Subcutaneous abdominal adipose tissue (tissue), 5 donors: Measurements from ENCODE around the gene VAMP4.
"Not testable (repeated sequence)": the region's sequence is repeated elsewhere in the genome, so short reads cannot be mapped to it uniquely, and the experiment has no call there.

Experiments
- H3K27ac ChIP-seq: one replicate; pipeline ENCODE4 v1.7.0; 2013; ENCODE audit warnings: low read depth, mild to moderate bottlenecking, inconsistent platforms, low read length, moderate library complexity
- H3K27me3 ChIP-seq, 5 donors: one replicate each; pipeline ENCODE4 v1.7.0; 2013; ENCODE audit warnings: low read length in 5 of 5, inconsistent platforms in 1 of 5; ENCODE audit not compliant: control insufficient read depth in 5 of 5, insufficient read depth in 4 of 5
- H3K36me3 ChIP-seq, 5 donors: one replicate each; pipeline ENCODE4 v1.7.0; 2013; ENCODE audit warnings: low read length in 5 of 5; ENCODE audit not compliant: control insufficient read depth in 5 of 5, insufficient read depth in 5 of 5
- H3K4me1 ChIP-seq, 5 donors: one replicate each; pipeline ENCODE4 v1.7.0; 2013; ENCODE audit warnings: low read length in 5 of 5, mild to moderate bottlenecking in 3 of 5, moderate library complexity in 1 of 5; ENCODE audit not compliant: control insufficient read depth in 5 of 5, insufficient read depth in 5 of 5
- H3K4me3 ChIP-seq, 5 donors: one replicate each; pipeline ENCODE4 v1.7.0; 2013; ENCODE audit warnings: low read length in 5 of 5, low read depth in 1 of 5
- H3K9ac ChIP-seq, 5 donors: one replicate each; pipeline ENCODE4 v1.7.0; 2013; ENCODE audit warnings: low read length in 5 of 5, mild to moderate bottlenecking in 4 of 5, moderate library complexity in 3 of 5
- H3K9me3 ChIP-seq, 5 donors: one replicate each; pipeline ENCODE4 v1.7.0; 2013; ENCODE audit warnings: low read length in 5 of 5; ENCODE audit not compliant: control insufficient read depth in 5 of 5
- donor health status: healthy.
- donor health status: healthy.
- donor health status: healthy.
- donor health status: healthy.
- donor health status: healthy.

Gene VAMP4

DNA sequence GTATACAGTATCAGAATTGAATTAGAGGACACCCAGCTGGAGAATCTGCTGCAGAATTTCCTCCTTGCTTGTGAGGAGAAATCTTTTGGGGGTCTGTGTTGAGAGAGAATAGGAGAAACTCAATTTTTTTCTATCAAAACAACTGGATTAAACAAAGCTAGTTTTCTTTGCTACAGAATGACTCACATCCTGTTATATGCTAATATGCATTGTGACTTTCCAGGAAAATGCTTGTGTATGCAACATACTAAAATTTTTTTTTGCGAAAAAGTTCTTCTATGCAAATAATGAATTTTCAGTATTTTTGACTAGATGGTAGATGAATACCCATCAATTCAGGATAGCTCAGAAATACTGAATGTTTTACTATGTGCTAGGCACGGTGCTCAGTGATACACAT lies 2.2 kb downstream of the VAMP4 start:
- H3K9me3 ChIP-seq: no peaks in the 10 kb centered on the region
- H3K36me3 ChIP-seq: peaks cover 10 to 28% (median 12%) of the 10 kb centered on the region in 5 donors
- H3K9ac ChIP-seq: peak overlapping the region in 2 of 5 donors; percentile 6 to 51
- H3K4me3 ChIP-seq: no peak overlapping the region
- no peak overlapping the region for H3K27ac ChIP-seq
- peaks cover 0 to 37% (median 24%) of the 10 kb centered on the region in 5 donors for H3K4me1 ChIP-seq
- no peaks in the 10 kb centered on the region for H3K27me3 ChIP-seq

DNA sequence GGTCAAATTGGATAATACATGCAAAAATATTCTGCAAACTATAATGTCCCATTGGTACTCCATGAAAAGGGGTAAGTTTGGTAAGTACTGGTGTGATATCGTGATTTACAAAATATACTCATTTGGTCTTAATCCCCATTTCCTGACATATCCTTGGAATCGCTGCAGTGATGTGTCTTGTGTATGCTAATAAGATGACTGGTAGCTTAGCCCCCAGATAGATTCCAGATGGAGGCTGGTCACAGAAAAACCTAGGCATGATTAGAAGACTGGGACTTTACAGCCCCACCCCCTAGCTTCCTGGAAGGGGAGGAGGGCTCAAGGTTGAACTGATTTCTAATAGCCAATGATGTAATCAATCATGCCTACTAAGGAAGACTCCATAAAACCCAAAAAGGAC lies 3.0 kb downstream of the VAMP4 start:
- Histone ChIP-seq H3K27ac (no peak overlapping the region), H3K9ac (peak overlapping the region in 1 of 5 donors; percentile 6), H3K36me3 (peaks cover 10 to 28% (median 12%) of the 10 kb centered on the region in 5 donors), H3K4me1 (peaks cover 0 to 37% (median 24%) of the 10 kb centered on the region in 5 donors), H3K4me3 (no peak overlapping the region), H3K9me3 (no peaks in the 10 kb centered on the region), H3K27me3 (no peaks in the 10 kb centered on the region)

DNA sequence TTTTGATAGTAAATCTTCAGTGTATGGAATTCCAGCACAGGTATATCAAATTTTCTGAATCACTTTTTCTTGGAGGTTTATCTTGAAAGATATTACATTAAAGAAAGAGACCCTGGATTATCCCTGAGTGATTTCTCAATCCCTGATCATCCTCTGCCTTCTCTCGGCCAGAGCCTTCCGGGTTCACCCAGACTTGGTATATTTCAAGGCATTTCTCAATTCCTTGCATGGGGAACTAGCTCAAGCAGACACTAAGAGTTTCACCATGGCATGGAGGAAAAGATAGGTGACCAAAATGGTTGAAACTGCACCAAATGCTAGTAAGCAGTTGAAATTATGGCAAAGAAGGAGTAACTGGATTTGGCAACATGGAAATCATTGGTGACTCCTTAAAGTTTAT lies 5.7 kb downstream of the VAMP4 start:
- H3K9ac ChIP-seq: no peak overlapping the region
- no peaks in the 10 kb centered on the region for H3K9me3 ChIP-seq
- peaks cover 10 to 28% (median 12%) of the 10 kb centered on the region in 5 donors for H3K36me3 ChIP-seq
- no peak overlapping the region for H3K27ac ChIP-seq
- no peaks in the 10 kb centered on the region for H3K27me3 ChIP-seq
- H3K4me3 ChIP-seq: no peak overlapping the region
- H3K4me1 ChIP-seq: peaks cover 0 to 18% (median 16%) of the 10 kb centered on the region in 5 donors

DNA sequence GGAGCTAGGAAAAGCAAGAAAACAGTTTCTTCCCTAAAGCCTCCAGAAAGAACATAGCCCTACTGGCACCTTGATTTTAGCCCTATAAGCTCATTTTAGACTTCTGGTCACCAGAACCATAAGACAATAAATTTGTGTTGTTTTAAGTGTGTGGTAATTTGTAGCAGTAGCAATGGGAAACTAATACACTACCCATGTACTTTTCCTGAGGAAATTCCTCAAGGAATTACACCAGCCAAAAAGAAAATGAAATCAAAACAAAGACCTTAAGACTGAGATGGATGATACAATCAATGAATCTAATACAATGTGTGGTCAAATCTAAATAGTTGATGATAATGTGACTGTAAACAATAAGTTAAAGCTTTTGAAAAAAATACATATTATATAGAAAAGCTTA lies 11.8 kb downstream of the VAMP4 start:
- no peak overlapping the region for H3K27ac ChIP-seq
- H3K36me3 ChIP-seq: peaks cover 10 to 19% (median 13%) of the 10 kb centered on the region in 5 donors
- H3K9ac ChIP-seq: no peak overlapping the region
- H3K9me3 ChIP-seq: no peaks in the 10 kb centered on the region
- peaks cover 0 to 11% (median 3%) of the 10 kb centered on the region in 5 donors for H3K4me1 ChIP-seq
- no peaks in the 10 kb centered on the region for H3K27me3 ChIP-seq
- no peak overlapping the region for H3K4me3 ChIP-seq

DNA sequence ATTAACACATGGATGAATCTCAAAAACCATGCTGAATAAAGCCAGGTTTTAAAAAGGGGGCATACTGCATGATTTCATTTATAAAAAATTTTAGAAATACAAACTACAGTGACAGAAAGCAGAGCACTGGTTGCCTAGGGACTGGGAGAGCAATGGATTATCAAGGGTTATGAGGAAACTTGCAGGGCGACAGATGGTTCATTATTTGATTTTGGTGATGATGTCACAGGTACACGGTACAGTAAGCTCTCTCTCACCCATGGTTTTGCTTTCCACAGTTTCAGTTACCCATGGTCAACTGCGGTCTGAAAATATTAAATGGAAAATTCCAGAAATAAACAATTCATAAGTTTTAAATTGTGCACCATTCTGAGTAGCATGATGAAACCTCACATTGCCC lies 14.1 kb downstream of the VAMP4 start:
- Histone ChIP-seq H3K4me3 (no peak overlapping the region), H3K36me3 (peaks cover 10 to 17% (median 13%) of the 10 kb centered on the region in 5 donors), H3K4me1 (peaks cover 0 to 11% (median 3%) of the 10 kb centered on the region in 5 donors), H3K27ac (no peak overlapping the region), H3K9me3 (peaks cover 2 to 7% (median 4%) of the 10 kb centered on the region in 5 donors), H3K27me3 (no peaks in the 10 kb centered on the region), H3K9ac (no peak overlapping the region)

DNA sequence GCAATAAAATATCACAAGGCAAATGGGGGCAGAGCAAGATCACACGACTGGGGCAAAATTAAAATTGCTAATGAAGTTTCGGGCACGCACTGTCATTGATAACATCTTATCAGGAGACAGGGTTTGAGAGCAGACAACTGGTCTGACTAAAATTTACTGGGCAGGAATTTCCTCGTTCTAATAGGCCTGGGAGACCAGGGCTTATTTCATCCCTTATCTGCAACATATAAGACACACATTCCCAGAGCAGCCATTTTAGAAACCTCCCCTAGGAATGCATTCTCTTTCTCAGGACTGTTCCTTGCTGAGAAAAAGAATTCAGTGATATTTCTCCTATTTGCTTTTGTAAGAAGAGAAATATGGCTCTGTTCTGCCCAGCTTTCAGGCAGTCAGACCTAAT lies 18.7 kb downstream of the VAMP4 start:
- not testable (repeated sequence) for H3K9ac ChIP-seq, H3K27me3 ChIP-seq, H3K9me3 ChIP-seq, H3K4me1 ChIP-seq, H3K27ac ChIP-seq, H3K4me3 ChIP-seq
- H3K36me3 ChIP-seq: peaks cover 9 to 12% (median 10%) of the 10 kb centered on the region in 5 donors

DNA sequence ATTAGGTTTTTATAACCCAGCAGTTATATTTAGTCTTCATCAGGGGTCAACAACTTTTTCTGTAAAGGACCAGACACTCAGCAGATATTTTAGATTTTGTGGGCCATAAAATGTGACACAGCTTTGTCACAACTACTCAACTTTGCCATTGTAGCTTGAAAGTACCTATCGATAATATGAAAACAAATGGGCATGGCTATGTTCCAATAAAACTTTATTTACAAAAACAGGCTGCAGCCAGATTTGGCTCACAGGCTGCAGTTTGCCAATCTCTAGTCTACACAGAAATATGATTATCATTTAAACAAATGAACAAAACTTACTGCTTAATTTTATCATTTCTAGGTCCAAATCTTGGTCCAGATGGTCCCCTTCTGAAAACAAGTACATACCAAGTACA lies 23.0 kb downstream of the VAMP4 start:
- H3K9ac ChIP-seq: no peak overlapping the region
- peaks cover 2 to 7% (median 5%) of the 10 kb centered on the region in 5 donors for H3K9me3 ChIP-seq
- H3K36me3 ChIP-seq: peaks cover 0 to 15% (median 8%) of the 10 kb centered on the region in 5 donors
- H3K4me3 ChIP-seq: no peak overlapping the region
- no peaks in the 10 kb centered on the region for H3K4me1 ChIP-seq
- no peak overlapping the region for H3K27ac ChIP-seq
- H3K27me3 ChIP-seq: no peaks in the 10 kb centered on the region

DNA sequence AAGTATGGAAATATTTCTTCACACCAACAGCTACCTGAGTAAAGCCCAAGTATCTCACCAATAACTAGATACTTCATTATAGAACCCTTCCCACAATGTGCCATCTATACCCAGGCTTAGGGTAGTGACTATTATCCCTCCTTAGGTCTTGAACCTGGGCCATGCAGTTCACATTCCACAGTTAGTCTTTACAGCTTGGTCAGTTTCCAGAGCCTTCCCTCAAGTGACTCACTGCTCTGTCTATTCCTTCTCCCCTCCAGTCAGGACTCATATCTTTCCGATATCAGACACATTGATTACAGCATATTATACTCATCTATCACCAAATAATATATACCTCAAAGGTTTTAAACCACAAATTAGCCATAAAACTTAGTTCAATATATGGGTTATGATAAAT lies 23.6 kb downstream of the VAMP4 start:
- Histone ChIP-seq H3K27me3 (no peaks in the 10 kb centered on the region), H3K9ac (no peak overlapping the region), H3K36me3 (peaks cover 0 to 15% (median 8%) of the 10 kb centered on the region in 5 donors), H3K4me3 (no peak overlapping the region), H3K4me1 (no peaks in the 10 kb centered on the region), H3K27ac (no peak overlapping the region), H3K9me3 (peaks cover 2 to 5% (median 4%) of the 10 kb centered on the region in 5 donors)

DNA sequence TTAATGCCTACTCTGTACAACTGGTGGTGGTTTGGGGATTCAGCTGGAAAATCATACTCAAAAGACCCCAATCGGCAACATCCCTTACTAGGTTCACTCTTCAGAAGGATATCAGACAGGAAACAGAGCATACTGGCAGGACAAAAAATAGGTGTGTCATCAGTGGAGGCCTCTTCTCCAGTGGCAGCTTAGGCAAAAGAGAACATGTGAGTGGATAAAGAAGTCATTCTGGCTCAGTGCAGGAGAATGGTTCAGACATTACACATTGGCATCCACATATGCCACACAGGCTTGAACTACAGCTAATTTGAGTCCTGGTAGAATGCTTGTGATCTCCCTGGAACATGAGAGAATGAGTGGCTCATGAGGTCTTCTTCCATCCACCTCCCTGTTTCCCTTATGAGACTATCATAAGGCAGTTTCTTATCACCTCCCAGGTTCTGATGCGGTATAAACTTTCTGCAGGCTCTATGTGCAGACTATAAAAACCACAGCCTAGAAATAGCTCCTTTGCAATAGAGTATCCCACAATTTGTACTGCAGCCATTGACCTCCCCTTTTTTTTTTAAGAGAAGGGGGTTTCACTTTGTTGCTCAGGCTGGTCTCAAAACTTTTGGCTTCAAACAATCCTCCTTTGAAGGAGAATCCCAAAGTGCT lies 24.7 kb downstream of the VAMP4 start:
- no peak overlapping the region for H3K4me3 ChIP-seq
- H3K27ac ChIP-seq: no peak overlapping the region
- H3K4me1 ChIP-seq: no peaks in the 10 kb centered on the region
- H3K27me3 ChIP-seq: no peaks in the 10 kb centered on the region
- no peak overlapping the region for H3K9ac ChIP-seq
- H3K36me3 ChIP-seq: peaks cover 3 to 15% (median 8%) of the 10 kb centered on the region in 5 donors
- no peaks in the 10 kb centered on the region for H3K9me3 ChIP-seq

DNA sequence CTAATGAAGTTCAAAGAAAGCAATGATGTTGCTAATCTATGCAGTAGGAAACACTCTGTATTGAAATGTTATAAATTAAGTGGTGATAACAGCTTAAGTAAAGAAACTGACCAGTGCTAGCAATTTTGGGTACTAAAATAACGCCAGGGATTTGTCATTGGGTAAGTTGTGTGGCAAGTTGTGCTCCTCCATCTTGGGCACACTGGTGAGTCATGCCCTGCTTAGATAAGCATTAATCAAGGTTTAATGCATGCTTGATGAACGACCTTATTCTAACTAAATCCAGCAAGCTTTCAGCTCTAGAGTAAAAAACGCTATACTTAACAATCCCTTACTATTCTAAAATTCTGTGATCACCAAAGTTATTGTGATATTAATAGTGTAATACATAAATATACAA lies 25.2 kb downstream of the VAMP4 start:
- H3K27ac ChIP-seq: no peak overlapping the region
- H3K27me3 ChIP-seq: no peaks in the 10 kb centered on the region
- H3K36me3 ChIP-seq: peaks cover 3 to 18% (median 8%) of the 10 kb centered on the region in 5 donors
- no peaks in the 10 kb centered on the region for H3K4me1 ChIP-seq
- no peak overlapping the region for H3K9ac ChIP-seq
- H3K9me3 ChIP-seq: no peaks in the 10 kb centered on the region
- no peak overlapping the region for H3K4me3 ChIP-seq
